GM21786 (cell line): ENCODE results near the gene TMED8.
"Not testable (repeated sequence)": the region's sequence is repeated elsewhere in the genome, so short reads cannot be mapped to it uniquely, and the experiment has no call there.

Experiments
- ATAC-seq: cut with Tn5 transposase; IDR thresholded peaks from one replicate; pipeline ENCODE4 v1.9.1; 2021; ENCODE audit not compliant: unreplicated experiment

The TMED8 gene

GRCh38 chr14:77323571-77323970 is 53.3 kb downstream of the TMED8 start:
- ATAC-seq = no peak

- no peak for ATAC-seq
These were observed 53.9 kb downstream of the TMED8 start for GRCh38 chr14:77322951-77323350.

- no peak for ATAC-seq
These were observed 54.5 kb downstream of the TMED8 start for GRCh38 chr14:77322250-77322902.

- peak; percentile 60 for ATAC-seq
These were observed 56.5 kb downstream of the TMED8 start, which contains the start of gene POMT2 for GRCh38 chr14:77320238-77320935. POMT2 (minus strand) TSS chr14:77320883; CDS start chr14:77320681, 202 bp downstream.

- ATAC-seq = no peak
These were observed 57.5 kb downstream of the TMED8 start for GRCh38 chr14:77319422-77319821.

- not testable (repeated sequence) for ATAC-seq
These were observed 58.1 kb downstream of the TMED8 start for GRCh38 chr14:77318756-77319155.

- ATAC-seq = no peak
These were observed 58.8 kb downstream of the TMED8 start for GRCh38 chr14:77318006-77318553.

GRCh38 chr14:77316872-77317301 is 60.0 kb downstream of the TMED8 start:
- no peak for ATAC-seq

GRCh38 chr14:77316195-77316505 is 60.7 kb downstream of the TMED8 start:
- no peak for ATAC-seq

- no peak for ATAC-seq
These were observed 62.1 kb downstream of the TMED8 start for GRCh38 chr14:77314539-77315457.

GRCh38 chr14:77314043-77314442 is 62.9 kb downstream of the TMED8 start:
- ATAC-seq = no peak

- ATAC-seq = no peak
These were observed 63.5 kb downstream of the TMED8 start for GRCh38 chr14:77313371-77313770.

- no peak for ATAC-seq
These were observed 65.7 kb downstream of the TMED8 start for GRCh38 chr14:77311217-77311616.

GRCh38 chr14:77310026-77310425 is 66.9 kb downstream of the TMED8 start:
- ATAC-seq = no peak

GRCh38 chr14:77309131-77309530 is 67.8 kb downstream of the TMED8 start:
- no peak for ATAC-seq

- ATAC-seq = no peak
These were observed 69.9 kb downstream of the TMED8 start for GRCh38 chr14:77306851-77307496.

- ATAC-seq = no peak
These were observed 70.5 kb downstream of the TMED8 start for GRCh38 chr14:77306416-77306815.

- ATAC-seq = no peak
These were observed 71.2 kb downstream of the TMED8 start for GRCh38 chr14:77305696-77306095.

GRCh38 chr14:77303417-77304156 is 73.3 kb downstream of the TMED8 start:
- peak; percentile 50 for ATAC-seq

- ATAC-seq = no peak
These were observed 74.0 kb downstream of the TMED8 start for GRCh38 chr14:77302926-77303325.
